Endothelial cell of umbilical vein (primary cell): ENCODE results near the gene RHBDF1. TPM values are rescaled to one million over a fixed set of nuclear protein-coding genes. Genes with fewer than 3 reads are reported as not detected.

Experiments
- BruUV-seq: library from RNA; stranded (reverse); fragments of 400-500 nt; replicated peaks from 2 replicates; lab custom pipeline; 2021; lab: Mats Ljungman, UMichigan
- CTCF ChIA-PET: fragments of 300-600, 350-600 bp; sonication (Branson Sonifier 250); formaldehyde crosslinking; loops from one replicate; lab custom pipeline; 2021; ENCODE audit warnings: antibody characterized with exemption, inconsistent platforms; lab: Charles Lee
- POLR2A ChIA-PET: fragments of 300-600, 350-600 bp; sonication (Branson Sonifier 250); formaldehyde crosslinking; loops from one replicate; lab custom pipeline; 2021; ENCODE audit warnings: antibody characterized with exemption, inconsistent platforms; lab: Charles Lee
- DNase-seq: peaks from one replicate; pipeline ENCODE4 v3.0.0-alpha.2; 2011; ENCODE audit warnings: low read depth, low spot score
- FAIRE-seq: peaks from 2 replicates; lab custom pipeline; 2011; peaks lifted over from hg19 to GRCh38; lab: Jason Lieb, UNC
- H2AFZ ChIP-seq: 2 replicates; pipeline ENCODE4 v1.6.0; 2012; ENCODE audit warnings: low read depth, low read length, control low read depth, inconsistent platforms
- H3K27ac ChIP-seq: 2 replicates; pipeline ENCODE4 v1.5.1; 2011; ENCODE audit warnings: low read depth, mild to moderate bottlenecking, control low read depth, low read length, moderate library complexity; ENCODE audit not compliant: insufficient read depth
- H3K27me3 ChIP-seq, 2 experiments: 2 replicates each; pipeline versions ENCODE4 v1.6.0 to v1.6.1; 2011; ENCODE audit warnings: low read length in 2 of 2, mixed read lengths in 1 of 2; ENCODE audit not compliant: control insufficient read depth in 2 of 2, insufficient read depth in 2 of 2
- H3K36me3 ChIP-seq, 2 experiments: 2 replicates in 1 of 2; 3 replicates in 1 of 2; pipeline ENCODE4 v1.5.1; 2011; ENCODE audit warnings: low read length in 2 of 2, mild to moderate bottlenecking in 1 of 2, moderate library complexity in 1 of 2; ENCODE audit not compliant: control insufficient read depth in 2 of 2, insufficient read depth in 2 of 2; ENCODE audit errors: extremely low read depth in 1 of 2
- H3K4me1 ChIP-seq: 3 replicates; pipeline ENCODE4 v1.5.1; 2011; ENCODE audit warnings: mild to moderate bottlenecking, low read length; ENCODE audit not compliant: control insufficient read depth, insufficient read depth; ENCODE audit errors: extremely low read depth
- H3K4me2 ChIP-seq: 2 replicates; pipeline ENCODE4 v1.6.1; 2011; ENCODE audit warnings: low read length, control low read depth, mixed read lengths; ENCODE audit not compliant: insufficient read depth
- H3K4me3 ChIP-seq, 3 experiments: fragments of 200-600 bp in 1 of 3; sonication (generic), shearing (Covaris generic) in 1 of 3; replicated peaks in 1 of 3; 2 replicates each; pipeline ENCODE4 v1.5.1; 2011 to 2016; ENCODE audit warnings: control low read depth in 3 of 3, low read length in 3 of 3, mild to moderate bottlenecking in 2 of 3, inconsistent platforms in 1 of 3, low read depth in 1 of 3, moderate library complexity in 1 of 3; ENCODE audit not compliant: insufficient read depth in 1 of 3
- H3K79me2 ChIP-seq: 2 replicates; pipeline ENCODE4 v1.6.0; 2012; ENCODE audit warnings: low read length, inconsistent platforms; ENCODE audit not compliant: control insufficient read depth, insufficient read depth
- H3K9ac ChIP-seq: replicated peaks from 2 replicates; pipeline ENCODE3; 2011; ENCODE audit warnings: low read length, control low read depth; ENCODE audit not compliant: insufficient read depth; ENCODE audit errors: extremely low read depth
- H3K9me1 ChIP-seq: replicated peaks from 3 replicates; pipeline ENCODE4 v1.6.0; 2011; ENCODE audit warnings: mild to moderate bottlenecking, low read length; ENCODE audit not compliant: control insufficient read depth, insufficient read depth; ENCODE audit errors: extremely low read depth
- H3K9me3 ChIP-seq: replicated peaks from 2 replicates; pipeline ENCODE4 v1.5.1; 2012; ENCODE audit warnings: low read length, inconsistent platforms; ENCODE audit not compliant: control insufficient read depth, insufficient read depth
- H4K20me1 ChIP-seq: replicated peaks from 2 replicates; pipeline ENCODE3; 2011; ENCODE audit warnings: mild to moderate bottlenecking, low read length; ENCODE audit not compliant: control insufficient read depth, insufficient read depth; ENCODE audit errors: extremely low read depth
- EZH2 ChIP-seq: IDR thresholded peaks from 2 replicates; pipeline ENCODE4 v1.6.1; 2012; ENCODE audit warnings: borderline replicate concordance, low read depth, mild to moderate bottlenecking, moderate library complexity, low read length, inconsistent platforms; ENCODE audit not compliant: severe bottlenecking
- FOS ChIP-seq: IDR thresholded peaks from 2 replicates; pipeline ENCODE4 v1.6.1; 2011; ENCODE audit warnings: mild to moderate bottlenecking, low read length, moderate library complexity, borderline replicate concordance; ENCODE audit not compliant: insufficient read depth
- GATA2 ChIP-seq: IDR thresholded peaks from 2 replicates; pipeline ENCODE4 v1.7.0; 2011; ENCODE audit warnings: low read depth, mild to moderate bottlenecking, moderate library complexity, mixed read lengths, low read length; ENCODE audit not compliant: insufficient read length, insufficient read depth
- MYC ChIP-seq: IDR thresholded peaks from one replicate; pipeline ENCODE4 v1.6.1; 2011; ENCODE audit warnings: mild to moderate bottlenecking, low read depth, low read length
- POLR2A ChIP-seq: IDR thresholded peaks from 2 replicates; pipeline ENCODE4 v1.6.1; 2012; ENCODE audit warnings: low read depth, mild to moderate bottlenecking, control low read depth, low read length
- POLR2AphosphoS5 ChIP-seq: IDR thresholded peaks from 2 replicates; pipeline ENCODE4 v1.6.1; 2012; ENCODE audit warnings: low read depth, mild to moderate bottlenecking, control low read depth, low read length, moderate library complexity; ENCODE audit not compliant: insufficient read depth
- dilution Hi-C: fragments of 300-500 bp; cut with MboI; formaldehyde crosslinking; loops from one replicate; pipeline ENCODE4 v1.15.0; 2019; ENCODE audit warnings: low sequenced_read_pairs; ENCODE audit not compliant: extremely low pct_ligation_motif_present
- intact Hi-C: fragments of 100-400 bp; cut with micrococcal nuclease; formaldehyde crosslinking; loops from one replicate; pipeline ENCODE4 v1.10.0; 2022
- polyA plus RNA-seq, 4 experiments: library from polyadenylated mRNA; depleted of rRNA in 3 of 4; stranded (reverse) in 3 of 4; unstranded in 1 of 4; fragments of >200 nt; gene quantifications; 2 replicates each; pipeline versions ENCODE4 v1.2.1 to v1.2.3, GENCODE V29; 2011 to 2012; ENCODE audit warnings: missing spikeins in 1 of 4
- total RNA-seq: library from RNA; stranded (reverse); gene quantifications from 2 replicates; pipeline ENCODE4 v1.2.3, GENCODE V29; 2021
- TF ChIP-seq, protein P1 (sequence below): IDR thresholded peaks from 2 replicates; pipeline ENCODE4 v1.6.1; 2011; ENCODE audit not compliant: insufficient read depth, insufficient read length
- TF ChIP-seq, protein P2 (sequence below), 2 donors: IDR thresholded peaks; 1 replicate in 1 of 2; 2 replicates in 1 of 2; pipeline ENCODE4 v1.5.1; 2011; ENCODE audit warnings: low read length in 2 of 2, mild to moderate bottlenecking in 2 of 2, moderate library complexity in 2 of 2, control low read depth in 1 of 2, inconsistent platforms in 1 of 2, low read depth in 1 of 2; ENCODE audit not compliant: insufficient read depth in 1 of 2; ENCODE audit errors: extremely low read depth in 1 of 2

Gene RHBDF1
- total and polyA plus RNA-seq, 2 donors (not counting 3 experiments of a cell fraction or from before 2014, with no cell fraction given), result 57.0 to 113 TPM

DNA sequence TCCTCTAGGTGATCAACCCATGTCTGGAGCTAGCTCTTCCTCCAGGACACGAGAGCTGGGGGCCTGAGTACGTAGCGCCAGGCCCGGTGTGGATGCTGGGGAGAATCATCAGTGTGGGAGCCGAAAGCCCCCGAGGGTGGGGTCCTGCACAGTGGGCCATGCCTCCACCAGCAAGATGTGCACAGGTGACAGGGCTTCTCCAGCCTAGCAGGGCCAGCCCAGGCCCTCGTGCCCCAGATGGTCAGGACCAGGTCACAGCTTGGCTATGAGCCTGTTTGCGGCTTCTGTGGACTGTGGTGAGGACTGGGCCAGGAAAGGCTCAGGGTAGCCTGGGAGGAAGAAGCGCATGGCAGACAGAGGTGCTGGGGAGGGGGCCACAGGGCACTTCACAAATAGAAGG, 13.4 kb upstream of the RHBDF1 start:
- Histone ChIP-seq H4K20me1 (no peaks in the 10 kb centered on the region), H3K4me3 (no peak overlapping the region), H3K9me1 (no peaks in the 10 kb centered on the region), H3K9me3 (no peaks in the 10 kb centered on the region), H3K27me3 (no peaks in the 10 kb centered on the region), H2AFZ (no peak overlapping the region), H3K9ac (no peak overlapping the region), H3K36me3 (peaks cover 3 to 29% of the 10 kb centered on the region in 2 experiments), H3K4me2 (no peak overlapping the region), H3K4me1 (peaks cover 33% of the 10 kb centered on the region), H3K79me2 (no peaks in the 10 kb centered on the region), H3K27ac (peak overlapping the region; percentile 41)
- BruUV-seq, result TSS peak; percentile 73
- DNase-seq, result no peak
- intact Hi-C loops (no loop called here), dilution Hi-C loops (no loop called here)
- no peak for TF ChIP-seq GATA2
- TF ChIP-seq, protein P1, sequence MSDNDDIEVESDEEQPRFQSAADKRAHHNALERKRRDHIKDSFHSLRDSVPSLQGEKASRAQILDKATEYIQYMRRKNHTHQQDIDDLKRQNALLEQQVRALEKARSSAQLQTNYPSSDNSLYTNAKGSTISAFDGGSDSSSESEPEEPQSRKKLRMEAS, result no peak
- no peak for TF ChIP-seq POLR2A
- no peak for TF ChIP-seq FOS
- no peak for TF ChIP-seq EZH2
- no peak for TF ChIP-seq POLR2AphosphoS5
- TF ChIP-seq, protein P2, sequence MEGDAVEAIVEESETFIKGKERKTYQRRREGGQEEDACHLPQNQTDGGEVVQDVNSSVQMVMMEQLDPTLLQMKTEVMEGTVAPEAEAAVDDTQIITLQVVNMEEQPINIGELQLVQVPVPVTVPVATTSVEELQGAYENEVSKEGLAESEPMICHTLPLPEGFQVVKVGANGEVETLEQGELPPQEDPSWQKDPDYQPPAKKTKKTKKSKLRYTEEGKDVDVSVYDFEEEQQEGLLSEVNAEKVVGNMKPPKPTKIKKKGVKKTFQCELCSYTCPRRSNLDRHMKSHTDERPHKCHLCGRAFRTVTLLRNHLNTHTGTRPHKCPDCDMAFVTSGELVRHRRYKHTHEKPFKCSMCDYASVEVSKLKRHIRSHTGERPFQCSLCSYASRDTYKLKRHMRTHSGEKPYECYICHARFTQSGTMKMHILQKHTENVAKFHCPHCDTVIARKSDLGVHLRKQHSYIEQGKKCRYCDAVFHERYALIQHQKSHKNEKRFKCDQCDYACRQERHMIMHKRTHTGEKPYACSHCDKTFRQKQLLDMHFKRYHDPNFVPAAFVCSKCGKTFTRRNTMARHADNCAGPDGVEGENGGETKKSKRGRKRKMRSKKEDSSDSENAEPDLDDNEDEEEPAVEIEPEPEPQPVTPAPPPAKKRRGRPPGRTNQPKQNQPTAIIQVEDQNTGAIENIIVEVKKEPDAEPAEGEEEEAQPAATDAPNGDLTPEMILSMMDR (IDR thresholded peaks at IDR 0.05; ENCODE audit: extremely low read depth in 1 of 2, insufficient read depth in 1 of 2, low read depth in 1 of 2, low read length in 2 of 2), result no peak
- TF ChIP-seq MYC, result no peak
- FAIRE-seq, result no peak
- POLR2A ChIA-PET, result interaction anchor here (1.9 kb wide), 1 partner anchor 8 kb away, joined by 5 read pairs; no protein-coding TSS in a partner anchor
- CTCF ChIA-PET, result interaction anchor here (1.2 to 17.6 kb wide), 4 partner anchors 11 to 32 kb away, joined by 3 to 790 read pairs (median 32); partner anchors contain the start of genes MPG, POLR3K, RHBDF1 and SNRNP25
